Loucy (cell line): ENCODE results near the gene MAPKAP1.

Experiments used
- EZH2phosphoT487 ChIP-seq: fragments of 200-600 bp; IDR thresholded peaks from 2 replicates; pipeline ENCODE4 v1.6.1; 2018; ENCODE audit warnings: antibody characterized with exemption, mild to moderate bottlenecking, moderate library complexity, borderline replicate concordance
- TF ChIP-seq, protein P1 (sequence below): fragments of 200-600 bp; sonication (generic); conservative IDR thresholded peaks from 2 replicates; pipeline ENCODE4 v1.5.1; 2014; ENCODE audit warnings: mild to moderate bottlenecking, antibody characterized with exemption, low read length

GRCh38 chr9:125545845-125546244, 161.2 kb downstream of the MAPKAP1 start:
- TF ChIP-seq, protein P1, sequence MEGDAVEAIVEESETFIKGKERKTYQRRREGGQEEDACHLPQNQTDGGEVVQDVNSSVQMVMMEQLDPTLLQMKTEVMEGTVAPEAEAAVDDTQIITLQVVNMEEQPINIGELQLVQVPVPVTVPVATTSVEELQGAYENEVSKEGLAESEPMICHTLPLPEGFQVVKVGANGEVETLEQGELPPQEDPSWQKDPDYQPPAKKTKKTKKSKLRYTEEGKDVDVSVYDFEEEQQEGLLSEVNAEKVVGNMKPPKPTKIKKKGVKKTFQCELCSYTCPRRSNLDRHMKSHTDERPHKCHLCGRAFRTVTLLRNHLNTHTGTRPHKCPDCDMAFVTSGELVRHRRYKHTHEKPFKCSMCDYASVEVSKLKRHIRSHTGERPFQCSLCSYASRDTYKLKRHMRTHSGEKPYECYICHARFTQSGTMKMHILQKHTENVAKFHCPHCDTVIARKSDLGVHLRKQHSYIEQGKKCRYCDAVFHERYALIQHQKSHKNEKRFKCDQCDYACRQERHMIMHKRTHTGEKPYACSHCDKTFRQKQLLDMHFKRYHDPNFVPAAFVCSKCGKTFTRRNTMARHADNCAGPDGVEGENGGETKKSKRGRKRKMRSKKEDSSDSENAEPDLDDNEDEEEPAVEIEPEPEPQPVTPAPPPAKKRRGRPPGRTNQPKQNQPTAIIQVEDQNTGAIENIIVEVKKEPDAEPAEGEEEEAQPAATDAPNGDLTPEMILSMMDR, result no peak
- no peak for TF ChIP-seq EZH2phosphoT487
